Thyroid gland (tissue), 4 donors: ENCODE data around the gene DFFB.

Experiments
- CTCF ChIP-seq, 6 experiments: fragments of 200-600 bp in 3 of 6; fragments of 450-650 bp in 3 of 6; sonication (generic) in 3 of 6; IDR thresholded peaks; one replicate each; pipeline ENCODE4 v1.5.1; 2016 to 2019; ENCODE audit warnings: antibody characterized with exemption in 6 of 6, mild to moderate bottlenecking in 2 of 6, inconsistent platforms in 1 of 6, moderate library complexity in 1 of 6
- POLR2A ChIP-seq, 2 donors: fragments of 450-650 bp; IDR thresholded peaks; one replicate each; pipeline ENCODE4 v1.6.1; 2017; ENCODE audit warnings: antibody characterized with exemption in 2 of 2, mild to moderate bottlenecking in 2 of 2, moderate library complexity in 1 of 2

GRCh38 chr1:3880429-3881192 lies 23.3 kb downstream of the DFFB start:
- TF ChIP-seq CTCF (IDR thresholded peaks at IDR 0.05) (no peak), POLR2A (IDR thresholded peaks at IDR 0.05) (no peak)
